Stimulated activated CD4-positive, alpha-beta T cell treated with anti-CD3 and anti-CD28 coated beads, Interleukin-2, amount 100 ng/mL, for 48 hours (primary cell): ENCODE results near the gene PLXDC2.
"Not testable (repeated sequence)": the region's sequence is repeated elsewhere in the genome, so short reads cannot be mapped to it uniquely, and the experiment has no call there.

ENCODE experiments used
- DNase-seq, 2 donors: peaks; one replicate each; pipeline ENCODE4 v3.0.0-alpha.2; 2020

Gene PLXDC2

GRCh38 chr10:19986591-19986990 lies 170.4 kb downstream of the PLXDC2 start:
- DNase-seq = no peak

- DNase-seq = no peak
These were observed 171.7 kb downstream of the PLXDC2 start for GRCh38 chr10:19987931-19988330.

- no peak for DNase-seq
These were observed 177.6 kb downstream of the PLXDC2 start for GRCh38 chr10:19993714-19994315.

DNA sequence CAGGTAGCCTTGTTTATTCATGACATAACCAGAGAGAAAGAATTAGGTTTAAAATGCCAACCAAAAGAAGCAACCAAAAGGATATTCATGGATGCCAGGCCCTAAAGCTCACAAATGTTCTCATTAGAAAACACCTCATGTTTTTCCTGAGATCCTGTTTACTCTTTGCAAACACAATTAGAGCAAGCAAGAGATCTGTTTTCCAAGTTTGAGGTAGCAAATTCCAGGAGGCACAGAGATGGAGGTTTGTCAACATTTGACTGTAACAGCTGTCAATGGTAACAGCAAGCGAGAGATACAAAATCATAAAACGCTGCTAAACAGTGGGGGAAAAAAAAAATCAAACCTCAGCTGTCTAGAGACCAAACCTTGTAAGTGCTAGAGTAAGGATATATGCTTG lies 182.2 kb downstream of the PLXDC2 start:
- DNase-seq = no peak

GRCh38 chr10:19999431-19999830 lies 183.2 kb downstream of the PLXDC2 start:
- no peak for DNase-seq

DNA sequence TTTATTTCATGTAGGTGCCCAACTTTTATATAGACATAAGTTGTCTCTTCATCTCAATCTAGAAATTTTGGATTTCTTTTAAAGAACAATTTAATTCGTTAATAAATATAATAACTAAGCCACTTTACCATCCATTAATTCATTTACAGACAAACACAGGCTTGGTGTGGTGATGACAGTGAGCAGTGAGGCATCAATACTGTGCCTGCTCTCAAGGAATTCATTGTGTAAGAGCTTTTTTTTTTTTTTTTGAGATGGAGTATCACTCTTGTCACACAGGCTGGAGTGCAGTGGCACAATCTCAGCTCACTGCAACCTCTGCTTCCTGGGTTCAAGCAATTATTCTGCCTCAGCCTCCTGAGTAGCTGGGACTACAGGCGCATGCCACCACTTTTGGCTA lies 185.8 kb downstream of the PLXDC2 start:
- not testable (repeated sequence) for DNase-seq

DNA sequence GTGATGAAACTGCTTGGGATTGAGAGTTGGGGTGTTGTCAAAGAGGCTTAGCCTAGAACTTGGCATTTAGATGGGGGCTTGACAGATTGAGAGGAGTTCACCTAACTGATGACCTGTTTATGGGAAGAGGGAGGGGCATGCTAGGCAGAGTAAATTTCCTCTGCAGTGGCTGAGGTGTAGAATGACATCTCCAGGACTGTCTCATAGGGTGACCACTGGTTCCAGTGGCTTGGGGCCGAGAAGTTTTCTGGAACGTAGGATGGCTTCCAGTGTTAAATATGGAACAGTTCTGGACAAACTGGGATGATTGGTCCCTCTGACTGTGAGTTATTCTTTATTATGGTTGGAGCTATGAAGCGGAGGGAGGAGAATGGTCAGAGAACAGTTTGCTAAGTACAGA lies 186.4 kb downstream of the PLXDC2 start:
- no peak for DNase-seq

GRCh38 chr10:20004087-20004523 lies 187.9 kb downstream of the PLXDC2 start:
- DNase-seq = no peak

GRCh38 chr10:20005638-20006037 lies 189.4 kb downstream of the PLXDC2 start:
- no peak for DNase-seq

DNA sequence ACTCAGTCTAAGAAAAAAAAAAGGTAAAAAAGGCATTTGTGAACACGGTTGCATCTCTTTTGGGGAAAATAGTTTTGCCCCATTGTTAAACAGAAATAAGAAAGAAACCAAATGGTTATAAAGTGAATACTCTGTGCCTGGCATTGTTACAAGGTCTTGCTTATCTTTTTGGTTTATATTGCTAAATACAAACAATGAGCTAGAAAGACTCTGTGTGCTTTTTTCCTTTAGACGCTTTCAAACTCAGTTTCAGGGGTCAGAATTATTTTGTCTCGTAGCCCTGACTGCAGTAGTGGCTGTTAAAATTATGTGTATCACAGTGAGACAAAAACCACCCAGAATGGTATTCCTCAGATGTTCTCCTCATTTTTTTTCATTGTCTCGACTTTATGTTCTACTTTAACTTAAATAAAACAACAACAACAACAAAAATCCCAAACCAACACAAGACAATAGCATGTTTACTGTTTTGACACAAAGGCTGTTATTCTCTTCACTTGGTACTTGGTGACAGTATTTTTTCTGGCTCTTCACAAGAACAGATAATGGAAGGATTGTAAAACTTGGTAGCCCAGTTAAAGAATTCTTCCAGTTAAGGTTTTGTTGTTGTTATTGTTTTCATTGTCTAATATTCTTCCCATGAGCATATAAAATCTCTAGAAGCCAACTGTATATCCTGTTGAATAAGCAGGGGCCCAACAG lies 190.1 kb downstream of the PLXDC2 start:
- no peak for DNase-seq

- DNase-seq = no peak
These were observed 191.2 kb downstream of the PLXDC2 start for GRCh38 chr10:20007426-20007825.

DNA sequence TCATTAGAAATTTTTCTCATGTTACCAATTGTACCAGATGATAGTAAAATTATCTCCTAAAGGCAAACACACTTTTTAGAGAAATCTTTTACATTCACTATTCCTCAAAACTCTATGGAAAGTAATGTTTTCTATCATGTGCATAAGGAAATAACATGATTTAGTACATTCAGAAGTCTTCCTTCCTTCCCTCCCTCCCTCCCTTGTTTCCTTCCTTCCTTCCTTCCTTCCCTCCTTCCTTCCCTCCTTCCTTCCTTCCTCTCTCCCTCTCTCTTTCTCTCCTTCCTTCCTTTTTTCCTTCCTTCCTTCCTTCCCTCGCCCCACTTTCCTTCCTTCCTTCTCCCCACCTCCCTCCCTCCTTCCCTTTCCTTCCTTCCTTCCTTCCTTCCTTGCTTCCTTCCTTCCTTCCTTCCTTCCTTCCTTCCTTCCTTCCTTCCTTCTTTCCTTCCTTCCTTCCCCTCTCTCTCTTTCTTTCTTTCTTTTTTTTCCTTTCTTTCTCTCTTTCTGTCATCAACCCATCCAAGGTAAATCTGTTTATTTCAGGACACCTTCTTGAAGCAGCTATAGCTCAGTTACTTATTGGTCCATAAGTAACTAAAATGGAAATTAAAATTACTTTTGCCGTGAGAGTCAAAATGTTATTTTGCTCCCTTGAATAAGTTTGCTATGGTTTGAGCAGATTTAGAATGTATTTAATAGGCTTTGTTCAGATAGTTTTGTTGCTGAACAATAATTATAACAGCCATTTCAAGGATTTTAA lies 197.9 kb downstream of the PLXDC2 start:
- DNase-seq = no peak

DNA sequence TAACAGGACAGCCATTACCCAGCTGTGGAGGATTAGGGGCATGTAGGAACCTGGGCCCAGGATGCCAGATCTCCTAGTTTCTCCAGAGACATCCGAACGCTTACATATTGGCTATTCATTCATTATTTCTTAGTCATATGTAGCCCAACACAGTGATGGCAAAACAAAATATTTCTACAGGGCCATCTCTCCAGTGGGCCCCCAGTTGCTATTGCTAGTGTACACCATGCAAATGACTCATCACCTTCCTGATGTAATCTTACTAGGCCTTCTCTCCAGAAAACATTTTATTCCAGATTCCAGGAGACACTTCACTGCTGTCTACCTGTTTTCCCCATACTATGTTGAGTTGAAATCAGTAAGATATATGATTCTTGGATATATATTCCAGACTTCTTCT lies 201.7 kb downstream of the PLXDC2 start:
- no peak for DNase-seq

GRCh38 chr10:20020677-20021076 lies 204.4 kb downstream of the PLXDC2 start:
- no peak for DNase-seq

DNA sequence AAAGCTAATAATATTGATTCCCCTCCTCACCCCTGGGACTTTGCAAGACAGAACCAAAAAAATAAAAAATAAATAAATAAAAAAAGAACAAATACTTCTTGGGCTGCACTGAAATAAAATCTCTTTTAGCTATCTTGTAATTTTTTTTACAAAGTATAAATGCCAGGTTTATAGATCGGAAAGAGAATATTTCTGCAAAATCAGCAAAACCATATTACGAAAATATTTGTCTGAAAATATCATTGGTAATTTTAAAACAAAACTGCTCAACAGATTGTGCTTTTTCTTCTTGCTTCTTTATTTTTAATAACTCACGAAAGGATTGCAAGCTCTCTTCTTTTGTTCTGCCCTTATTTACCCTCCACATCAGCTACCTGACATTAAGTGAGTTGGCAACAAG lies 213.3 kb downstream of the PLXDC2 start:
- DNase-seq = no peak

- no peak for DNase-seq
These were observed 217.2 kb downstream of the PLXDC2 start for GRCh38 chr10:20033476-20033875.

DNA sequence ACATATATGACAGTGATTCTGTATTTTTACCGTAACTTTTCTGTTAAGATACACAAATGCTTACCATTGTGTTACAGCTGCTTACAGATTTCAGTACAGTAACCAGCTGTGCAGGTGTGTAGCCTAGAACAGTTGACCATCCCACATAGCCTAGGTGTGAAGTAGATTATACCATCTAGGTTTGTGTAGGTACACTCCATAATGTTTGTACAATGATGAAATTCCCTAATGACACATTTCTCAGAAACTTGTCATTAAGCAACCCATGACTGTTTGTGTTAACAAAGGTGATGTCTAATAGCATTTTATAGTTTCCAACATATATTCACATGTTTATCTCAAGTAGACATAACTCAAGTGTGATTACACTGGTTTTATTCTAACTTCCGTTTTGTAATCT lies 218.5 kb downstream of the PLXDC2 start:
- no peak for DNase-seq

DNA sequence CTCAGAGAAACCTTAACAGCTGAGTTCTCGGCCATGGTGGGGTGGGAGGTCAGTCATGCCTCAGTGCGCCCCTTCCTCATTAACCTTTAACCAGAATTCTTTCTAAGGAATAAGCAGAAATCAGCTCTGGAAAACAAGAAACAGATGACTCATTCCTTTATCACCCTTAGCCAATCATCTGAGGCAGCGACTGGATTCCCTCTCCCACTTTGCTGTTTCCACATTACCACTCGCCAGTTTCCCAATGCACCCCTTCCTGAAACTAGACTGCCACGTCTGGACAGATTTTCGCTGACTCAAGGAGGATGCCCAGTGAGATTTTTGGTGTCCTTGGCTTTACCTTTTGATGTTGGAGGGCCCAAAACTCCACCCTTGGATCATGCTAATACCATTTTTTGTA lies 223.8 kb downstream of the PLXDC2 start:
- DNase-seq = no peak

GRCh38 chr10:20041931-20042330 lies 225.7 kb downstream of the PLXDC2 start:
- DNase-seq = no peak

GRCh38 chr10:20045100-20045499 lies 228.9 kb downstream of the PLXDC2 start:
- DNase-seq = not testable (repeated sequence)

GRCh38 chr10:20048161-20048560 lies 231.9 kb downstream of the PLXDC2 start:
- DNase-seq = no peak

- DNase-seq = no peak
These were observed 241.9 kb downstream of the PLXDC2 start for GRCh38 chr10:20058135-20058534.

DNA sequence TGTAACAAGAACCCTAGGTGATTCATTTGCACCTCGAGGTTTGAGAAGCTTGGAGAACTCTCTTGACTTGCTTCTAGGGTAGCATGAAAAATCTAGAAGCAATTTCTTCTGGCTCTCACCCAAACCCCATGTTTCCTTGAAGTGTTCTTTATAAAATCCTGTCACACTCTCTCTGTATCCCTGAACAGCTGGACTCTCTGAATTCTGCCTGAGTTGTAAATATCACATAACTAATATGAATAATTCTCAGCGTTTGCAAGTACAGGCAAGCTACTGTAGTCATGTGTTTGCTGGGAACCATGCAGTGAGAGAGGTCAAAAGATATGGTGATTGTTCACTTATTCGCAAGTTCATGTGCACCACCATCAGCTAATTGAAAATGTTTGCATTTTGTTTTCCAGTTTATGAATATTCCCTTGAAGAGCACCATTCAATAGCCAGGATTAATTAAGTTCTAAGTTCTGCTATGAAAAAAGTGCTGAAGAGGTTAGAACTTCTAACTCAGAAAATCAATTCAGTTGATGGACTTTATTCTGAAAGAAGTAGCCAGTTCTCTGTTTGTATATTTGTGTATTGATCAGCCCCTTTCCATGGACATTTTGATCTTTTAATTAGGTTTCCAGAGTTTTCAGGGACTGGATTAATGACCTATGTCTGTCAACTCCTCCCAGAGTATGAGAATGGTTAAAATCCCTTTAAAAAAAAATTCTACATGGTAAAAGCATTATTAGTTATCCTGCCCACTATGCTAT lies 243.0 kb downstream of the PLXDC2 start:
- no peak for DNase-seq
